Inflammatory macrophage treated with lipopolysaccharide for 4 hours (primary cell): ENCODE data around the gene CHST15.

Source experiments
- DNase-seq: peaks from one replicate; pipeline ENCODE4 v3.0.0-alpha.2; 2020

CHST15 gene

GRCh38 chr10:124095801-124096200 is 2.4 kb upstream of the CHST15 start:
- DNase-seq: peak; percentile 39

- DNase-seq: no peak
These were observed 1.7 kb upstream of the CHST15 start for GRCh38 chr10:124095096-124095495.

- peak; percentile 70 for DNase-seq
These were observed 1.0 kb upstream of the CHST15 start for GRCh38 chr10:124094419-124094785.

DNA sequence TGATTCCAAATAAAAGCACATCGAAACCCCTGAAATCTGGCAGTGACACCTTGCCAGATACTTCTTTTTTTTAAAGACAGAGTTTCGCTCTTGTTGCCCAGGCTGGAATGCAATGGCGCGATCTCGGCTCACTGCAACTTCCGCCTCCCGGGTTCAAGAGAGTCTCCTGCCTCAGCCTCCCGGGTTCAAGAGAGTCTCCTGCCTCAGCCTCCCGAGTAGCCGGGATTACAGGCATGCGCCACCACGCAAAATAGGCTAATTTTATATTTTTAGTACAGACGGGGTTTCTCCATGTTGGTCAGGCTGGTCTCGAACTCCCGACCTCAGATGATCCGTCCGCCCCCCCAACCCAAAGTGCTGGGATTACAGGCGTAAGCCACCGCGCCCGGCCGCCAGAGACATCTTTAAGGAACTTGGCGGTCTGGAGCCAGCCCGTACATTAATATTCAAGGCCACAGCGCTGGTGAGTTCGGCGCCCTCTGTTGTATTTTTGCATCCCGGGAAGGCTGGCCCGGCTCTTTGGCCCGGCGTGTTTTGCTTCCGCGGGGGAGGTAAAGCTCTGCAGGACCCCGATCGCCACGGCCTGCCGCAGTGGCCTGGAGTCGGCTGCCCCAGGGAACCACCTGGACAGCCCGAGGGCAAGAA is 498 bp upstream of the CHST15 start:
- DNase-seq: peak; percentile 49

GRCh38 chr10:124092250-124092859 is 1.0 kb downstream of the CHST15 start:
- DNase-seq: peak; percentile 66

- DNase-seq: peak; percentile 66
These were observed 1.6 kb downstream of the CHST15 start for GRCh38 chr10:124091646-124092249.

DNA sequence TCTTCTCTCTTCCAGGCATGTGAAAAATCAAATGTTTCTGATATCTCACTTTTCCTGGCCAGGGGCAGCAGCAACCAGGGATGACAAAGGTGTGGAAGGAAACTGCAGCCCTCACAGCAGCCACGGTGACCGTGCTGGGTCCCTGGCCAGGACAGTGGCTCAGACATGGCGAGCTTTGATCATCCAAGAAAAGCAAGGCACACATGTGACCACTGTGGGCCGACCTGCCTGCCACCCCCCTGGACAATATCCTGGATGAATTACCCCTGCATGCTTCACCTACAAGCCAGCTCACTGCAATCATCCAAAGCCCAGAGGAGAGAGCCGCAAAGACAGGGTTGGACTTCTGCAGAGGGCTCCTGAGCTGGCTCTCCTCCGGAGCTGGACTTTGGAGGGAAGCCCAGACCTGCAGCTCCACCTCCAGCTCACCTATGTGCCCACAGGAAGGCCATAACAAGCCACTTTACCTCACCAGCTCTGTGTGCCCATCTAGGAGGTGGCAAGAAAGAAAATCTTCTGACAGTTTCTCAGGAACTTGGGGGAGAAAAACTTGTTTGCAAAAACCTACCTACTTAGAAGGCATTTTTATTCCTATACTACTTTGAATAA is 2.7 kb downstream of the CHST15 start:
- no peak for DNase-seq

DNA sequence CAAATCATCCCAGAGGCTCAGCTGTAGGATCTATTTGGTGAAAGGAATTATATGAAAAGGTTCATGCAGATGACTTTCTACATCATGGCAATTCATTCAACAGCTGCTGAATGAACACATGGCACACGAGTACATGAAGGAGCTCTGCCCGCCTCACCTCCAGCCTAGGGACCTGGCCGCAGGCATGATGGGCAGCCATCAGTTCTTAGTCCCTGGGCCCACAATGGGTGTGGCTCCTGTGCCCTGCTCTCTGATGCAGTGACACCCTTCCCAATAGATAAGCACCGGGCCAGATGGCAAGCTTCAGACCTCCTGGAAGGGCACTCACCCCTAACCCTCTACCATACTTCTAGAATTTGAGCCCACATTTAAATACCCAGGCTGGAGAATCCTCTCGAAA is 3.5 kb downstream of the CHST15 start:
- no peak for DNase-seq

DNA sequence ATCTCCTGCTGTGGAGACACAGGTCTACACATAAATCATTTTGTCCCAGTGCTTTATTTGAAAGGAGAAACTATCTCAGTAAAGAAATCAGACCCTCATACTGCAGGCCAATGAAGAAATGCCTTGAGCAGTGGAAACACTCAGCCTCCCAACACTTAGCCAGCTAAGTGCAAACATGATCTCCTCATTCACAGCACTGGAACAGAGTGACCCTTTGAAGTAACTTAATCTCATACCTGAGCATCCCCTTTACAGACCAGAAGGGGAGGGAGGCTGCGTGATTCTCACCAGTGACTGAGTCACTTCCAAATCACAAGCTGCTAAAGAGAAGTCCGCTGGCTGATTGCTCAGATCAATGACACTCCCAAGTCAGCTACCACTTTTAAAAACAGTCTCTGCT is 4.5 kb downstream of the CHST15 start:
- DNase-seq: peak; percentile 30

DNA sequence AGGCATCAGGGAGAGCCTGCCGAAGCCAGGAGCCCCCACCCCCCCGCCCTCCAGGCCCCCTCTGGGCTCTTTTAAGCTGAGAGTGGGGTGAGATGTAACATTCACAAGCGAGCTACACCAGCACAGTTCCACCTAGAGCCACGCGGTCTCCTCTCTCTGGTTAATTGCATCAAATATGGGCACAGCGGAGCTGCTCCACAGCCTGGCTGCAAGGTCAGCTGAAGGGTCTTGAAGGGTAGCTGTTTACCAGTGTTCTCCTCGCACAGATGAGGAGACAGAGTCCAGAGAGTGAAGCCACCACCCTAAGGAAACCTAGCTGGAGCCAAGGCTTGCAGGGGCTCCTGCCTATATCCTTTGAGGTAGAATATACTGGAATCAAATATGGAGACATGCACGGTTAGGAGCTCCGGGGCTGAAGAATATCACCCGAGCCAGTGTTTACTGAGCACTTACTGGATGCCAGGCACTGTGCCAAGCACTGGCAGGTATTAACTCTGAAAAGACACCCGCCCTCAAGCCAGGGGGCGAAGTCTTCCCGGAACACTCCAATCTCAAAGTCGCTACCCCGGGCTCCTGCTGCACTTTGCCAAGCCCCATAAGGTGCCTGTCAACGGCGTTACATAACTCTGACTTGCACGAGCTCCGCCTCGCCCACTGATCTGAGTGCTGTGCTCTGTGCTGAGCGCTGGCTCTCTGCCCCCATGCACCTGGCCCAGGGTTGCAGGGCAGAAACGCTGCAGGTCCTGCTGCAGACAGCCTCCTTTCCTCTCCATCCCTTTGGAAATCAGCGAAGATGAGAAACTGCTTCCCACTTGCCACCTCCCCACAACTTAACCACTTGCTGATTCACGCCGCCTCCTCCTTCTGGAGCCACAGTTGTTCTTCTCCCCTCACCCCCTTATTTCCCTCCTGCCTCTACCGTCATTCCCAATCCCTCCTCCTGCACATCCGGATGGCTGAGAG is 5.4 kb downstream of the CHST15 start:
- no peak for DNase-seq

DNA sequence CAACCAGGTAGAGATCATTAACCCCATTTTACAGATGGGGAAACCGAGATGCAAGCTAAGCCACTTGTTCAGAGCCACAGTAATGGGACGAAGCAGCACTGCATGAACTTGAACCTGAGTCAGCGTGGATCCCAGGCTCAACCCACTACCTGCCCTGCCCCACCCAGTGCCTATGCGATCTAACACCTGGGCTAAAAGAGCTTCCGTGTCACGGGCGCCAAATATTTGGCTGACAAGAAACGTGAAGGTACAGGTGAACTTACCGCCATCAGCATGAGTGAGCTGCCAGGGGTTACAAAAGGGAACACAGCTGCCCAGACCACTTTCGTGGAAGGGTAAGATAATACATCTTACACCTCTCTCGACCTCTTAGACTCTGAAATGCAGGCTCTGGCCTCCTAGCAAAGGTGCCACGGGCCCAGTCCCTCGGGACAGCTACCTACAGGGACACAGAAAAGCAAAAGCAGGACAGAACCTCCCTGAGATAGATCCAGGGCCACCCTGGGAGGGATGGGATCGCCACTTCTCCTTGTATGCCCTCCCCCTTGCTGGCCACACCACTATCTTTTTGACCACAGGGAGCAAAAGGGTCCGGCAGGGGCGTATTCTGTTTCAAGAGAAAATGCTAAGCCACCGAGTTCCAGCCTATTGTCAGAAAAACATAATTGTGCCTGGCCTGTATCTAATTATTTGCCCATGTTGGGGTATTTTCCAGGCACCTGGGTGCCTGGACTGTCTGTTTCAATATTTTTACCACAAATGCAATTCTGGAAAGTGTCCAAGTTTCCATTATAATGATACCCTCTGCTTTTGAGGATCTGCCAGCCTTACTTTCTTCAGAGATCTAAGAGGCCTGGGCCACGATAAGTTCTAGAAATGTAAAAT is 6.4 kb downstream of the CHST15 start:
- DNase-seq: no peak

- no peak for DNase-seq
These were observed 7.2 kb downstream of the CHST15 start for GRCh38 chr10:124086097-124086710.

DNA sequence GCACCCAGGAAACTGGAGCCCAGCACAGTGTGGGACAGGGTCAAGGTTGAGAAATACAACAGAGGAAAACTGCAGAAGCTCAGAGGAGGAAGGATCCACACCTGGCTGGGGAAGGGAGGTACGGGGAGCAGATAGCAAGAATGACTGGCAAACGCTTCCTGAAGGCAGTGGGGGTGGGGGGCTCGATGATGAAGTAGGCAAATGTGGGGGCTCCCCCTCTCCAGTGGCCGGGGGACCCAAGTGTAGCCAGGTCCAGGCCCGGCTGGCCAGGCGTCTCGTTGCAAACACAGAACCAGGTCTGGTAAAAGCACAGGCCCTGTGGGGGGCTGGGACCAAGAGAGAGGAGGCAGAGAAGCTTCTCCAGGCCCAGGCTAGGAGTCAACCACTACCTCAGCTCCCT is 7.7 kb downstream of the CHST15 start:
- DNase-seq: no peak

- DNase-seq: no peak
These were observed 8.7 kb downstream of the CHST15 start for GRCh38 chr10:124084708-124085107.

DNA sequence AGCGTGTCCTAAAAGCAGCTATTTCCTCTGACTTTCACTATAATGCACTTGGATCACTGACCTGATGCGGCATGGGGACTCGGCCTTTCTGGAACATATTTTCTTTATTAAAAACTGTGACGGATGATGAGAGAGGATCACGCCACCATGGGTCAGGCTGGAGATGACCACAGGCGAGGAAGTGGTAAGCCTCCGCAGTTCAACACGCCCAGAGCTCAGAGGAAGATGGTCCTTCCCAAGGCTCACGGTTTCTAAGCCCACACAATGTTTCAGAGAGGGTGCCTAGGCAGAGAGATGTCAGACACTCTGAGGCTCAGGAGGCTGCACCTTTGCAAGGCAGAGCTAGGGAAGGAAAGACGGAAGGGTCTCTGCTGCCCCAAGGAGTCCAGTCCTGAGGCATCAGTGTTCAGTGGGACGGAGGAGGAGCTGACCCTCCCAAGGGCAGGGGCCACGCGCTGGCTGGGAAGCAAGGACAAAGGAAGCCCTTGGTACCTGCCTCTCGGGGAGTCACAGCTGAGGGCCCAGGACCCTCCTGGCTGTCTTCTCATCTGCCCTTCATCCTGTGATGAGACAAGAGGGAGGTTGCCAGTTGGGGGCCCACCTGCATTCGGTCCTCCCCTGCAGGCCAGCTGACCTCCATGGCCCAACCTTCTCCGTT is 9.5 kb downstream of the CHST15 start:
- peak; percentile 89 for DNase-seq

- no peak for DNase-seq
These were observed 10.2 kb downstream of the CHST15 start for GRCh38 chr10:124083047-124083739.

DNA sequence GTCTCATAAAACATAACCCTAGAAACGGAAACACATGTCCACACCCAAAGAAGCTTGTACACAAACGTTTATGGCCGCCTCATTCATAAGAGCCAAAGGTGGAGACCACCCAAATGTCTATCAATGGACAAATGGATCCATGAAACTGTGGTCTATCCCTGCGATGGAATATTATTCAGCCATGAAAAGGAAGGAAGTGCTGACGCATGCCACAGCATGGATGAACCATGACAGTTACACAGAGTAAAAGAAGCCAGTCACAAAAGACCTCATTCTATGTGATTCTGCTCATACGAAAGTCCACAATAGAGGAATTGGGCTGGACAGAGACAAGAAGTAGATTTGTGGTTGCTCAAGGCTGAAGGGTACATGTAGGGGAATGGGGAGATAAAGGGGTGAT is 10.8 kb downstream of the CHST15 start:
- DNase-seq: no peak

GRCh38 chr10:124081547-124082140 is 11.8 kb downstream of the CHST15 start:
- no peak for DNase-seq

- DNase-seq: no peak
These were observed 13.5 kb downstream of the CHST15 start for GRCh38 chr10:124079864-124080263.

DNA sequence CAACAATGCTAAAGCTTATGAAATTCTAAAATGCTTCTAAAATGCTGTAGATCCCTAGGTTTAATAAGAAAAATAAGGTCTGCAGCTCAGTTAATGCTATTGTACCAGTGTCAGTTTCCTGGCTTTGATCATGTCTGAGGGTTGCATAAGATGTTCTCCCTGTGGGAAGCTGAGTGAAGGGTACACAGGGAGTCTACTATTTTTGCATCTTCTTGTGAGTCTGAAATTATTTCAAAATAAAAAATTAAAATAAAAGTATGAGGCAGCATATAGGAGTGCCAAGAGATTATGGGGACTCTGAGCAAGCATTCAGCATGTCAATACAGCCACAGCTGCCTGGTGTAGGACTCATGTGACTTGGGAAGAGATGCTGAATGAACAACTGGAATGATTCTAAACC is 14.7 kb downstream of the CHST15 start:
- DNase-seq: no peak
